Measurements from ENCODE around the gene FNDC5. TPM values are rescaled to one million over a fixed set of nuclear protein-coding genes. Genes with fewer than 3 reads are reported as not detected.

FNDC5 gene
- total and polyA plus RNA-seq, 2 of the 13 experiments (the other 11 are each of a cell fraction or from before 2014, with no cell fraction given) = 1.4 to 3.1 TPM

DNA sequence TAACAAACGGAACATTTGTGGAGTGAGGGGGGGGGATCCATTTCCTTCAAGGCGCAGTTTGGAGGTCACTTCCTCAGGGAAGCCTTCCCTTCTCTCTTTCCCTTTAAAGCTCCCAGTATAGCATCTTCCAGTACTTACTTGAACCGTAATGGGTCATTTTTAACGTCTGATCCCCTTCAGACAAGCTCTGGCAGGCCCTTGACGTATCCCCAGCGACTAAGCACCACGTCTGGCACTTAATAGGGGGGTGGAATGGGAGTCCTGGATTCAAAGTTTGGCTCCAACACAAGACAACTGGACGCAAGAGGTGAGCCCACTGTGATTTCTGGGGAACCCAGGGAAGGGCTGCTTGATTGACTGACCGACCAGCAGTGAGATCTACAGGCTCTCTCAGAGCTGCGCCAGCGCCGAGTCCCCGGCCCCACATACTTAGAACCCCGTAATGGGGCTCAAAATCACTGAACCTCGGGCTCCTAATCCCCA is 54.0 kb downstream of the FNDC5 start (continued):
- TF ChIP-seq, protein P1, sequence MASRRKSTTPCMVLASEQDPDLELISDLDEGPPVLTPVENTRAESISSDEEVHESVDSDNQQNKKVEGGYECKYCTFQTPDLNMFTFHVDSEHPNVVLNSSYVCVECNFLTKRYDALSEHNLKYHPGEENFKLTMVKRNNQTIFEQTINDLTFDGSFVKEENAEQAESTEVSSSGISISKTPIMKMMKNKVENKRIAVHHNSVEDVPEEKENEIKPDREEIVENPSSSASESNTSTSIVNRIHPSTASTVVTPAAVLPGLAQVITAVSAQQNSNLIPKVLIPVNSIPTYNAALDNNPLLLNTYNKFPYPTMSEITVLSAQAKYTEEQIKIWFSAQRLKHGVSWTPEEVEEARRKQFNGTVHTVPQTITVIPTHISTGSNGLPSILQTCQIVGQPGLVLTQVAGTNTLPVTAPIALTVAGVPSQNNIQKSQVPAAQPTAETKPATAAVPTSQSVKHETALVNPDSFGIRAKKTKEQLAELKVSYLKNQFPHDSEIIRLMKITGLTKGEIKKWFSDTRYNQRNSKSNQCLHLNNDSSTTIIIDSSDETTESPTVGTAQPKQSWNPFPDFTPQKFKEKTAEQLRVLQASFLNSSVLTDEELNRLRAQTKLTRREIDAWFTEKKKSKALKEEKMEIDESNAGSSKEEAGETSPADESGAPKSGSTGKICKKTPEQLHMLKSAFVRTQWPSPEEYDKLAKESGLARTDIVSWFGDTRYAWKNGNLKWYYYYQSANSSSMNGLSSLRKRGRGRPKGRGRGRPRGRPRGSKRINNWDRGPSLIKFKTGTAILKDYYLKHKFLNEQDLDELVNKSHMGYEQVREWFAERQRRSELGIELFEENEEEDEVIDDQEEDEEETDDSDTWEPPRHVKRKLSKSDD (CRISPR knock-in tag; IDR thresholded peaks at IDR 0.05; ENCODE audit: low read depth) = no peak
- TF ChIP-seq MTA1 (CRISPR knock-in tag; IDR thresholded peaks at IDR 0.05; ENCODE audit: borderline replicate concordance) = no peak
- no peak for TF ChIP-seq HDAC6 (IDR thresholded peaks at IDR 0.05; ENCODE audit: low read depth, low read length)
- 0 out of 2 replicates have a peak, but pooled peaks have one; percentile 46 for TF ChIP-seq ZNF558 (CRISPR knock-in tag; IDR thresholded peaks at IDR 0.05; ENCODE audit: borderline replicate concordance)
- TF ChIP-seq ZEB1 (IDR thresholded peaks at IDR 0.05; ENCODE audit: insufficient replicate concordance, low read depth) = no peak
- TF ChIP-seq, protein P2, sequence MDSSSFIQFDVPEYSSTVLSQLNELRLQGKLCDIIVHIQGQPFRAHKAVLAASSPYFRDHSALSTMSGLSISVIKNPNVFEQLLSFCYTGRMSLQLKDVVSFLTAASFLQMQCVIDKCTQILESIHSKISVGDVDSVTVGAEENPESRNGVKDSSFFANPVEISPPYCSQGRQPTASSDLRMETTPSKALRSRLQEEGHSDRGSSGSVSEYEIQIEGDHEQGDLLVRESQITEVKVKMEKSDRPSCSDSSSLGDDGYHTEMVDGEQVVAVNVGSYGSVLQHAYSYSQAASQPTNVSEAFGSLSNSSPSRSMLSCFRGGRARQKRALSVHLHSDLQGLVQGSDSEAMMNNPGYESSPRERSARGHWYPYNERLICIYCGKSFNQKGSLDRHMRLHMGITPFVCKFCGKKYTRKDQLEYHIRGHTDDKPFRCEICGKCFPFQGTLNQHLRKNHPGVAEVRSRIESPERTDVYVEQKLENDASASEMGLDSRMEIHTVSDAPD (CRISPR knock-in tag; IDR thresholded peaks at IDR 0.05) = no peak
- TF ChIP-seq, protein P3, sequence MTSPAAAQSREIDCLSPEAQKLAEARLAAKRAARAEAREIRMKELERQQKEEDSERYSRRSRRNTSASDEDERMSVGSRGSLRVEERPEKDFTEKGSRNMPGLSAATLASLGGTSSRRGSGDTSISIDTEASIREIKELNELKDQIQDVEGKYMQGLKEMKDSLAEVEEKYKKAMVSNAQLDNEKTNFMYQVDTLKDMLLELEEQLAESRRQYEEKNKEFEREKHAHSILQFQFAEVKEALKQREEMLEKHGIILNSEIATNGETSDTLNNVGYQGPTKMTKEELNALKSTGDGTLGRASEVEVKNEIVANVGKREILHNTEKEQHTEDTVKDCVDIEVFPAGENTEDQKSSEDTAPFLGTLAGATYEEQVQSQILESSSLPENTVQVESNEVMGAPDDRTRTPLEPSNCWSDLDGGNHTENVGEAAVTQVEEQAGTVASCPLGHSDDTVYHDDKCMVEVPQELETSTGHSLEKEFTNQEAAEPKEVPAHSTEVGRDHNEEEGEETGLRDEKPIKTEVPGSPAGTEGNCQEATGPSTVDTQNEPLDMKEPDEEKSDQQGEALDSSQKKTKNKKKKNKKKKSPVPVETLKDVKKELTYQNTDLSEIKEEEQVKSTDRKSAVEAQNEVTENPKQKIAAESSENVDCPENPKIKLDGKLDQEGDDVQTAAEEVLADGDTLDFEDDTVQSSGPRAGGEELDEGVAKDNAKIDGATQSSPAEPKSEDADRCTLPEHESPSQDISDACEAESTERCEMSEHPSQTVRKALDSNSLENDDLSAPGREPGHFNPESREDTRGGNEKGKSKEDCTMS (CRISPR knock-in tag; conservative IDR thresholded peaks at IDR 0.05) = no peak
- no peak for TF ChIP-seq ATF7 (IDR thresholded peaks at IDR 0.05)
- TF ChIP-seq ATF7 (CRISPR knock-in tag; IDR thresholded peaks at IDR 0.05) = no peak
- TF ChIP-seq, protein P4, sequence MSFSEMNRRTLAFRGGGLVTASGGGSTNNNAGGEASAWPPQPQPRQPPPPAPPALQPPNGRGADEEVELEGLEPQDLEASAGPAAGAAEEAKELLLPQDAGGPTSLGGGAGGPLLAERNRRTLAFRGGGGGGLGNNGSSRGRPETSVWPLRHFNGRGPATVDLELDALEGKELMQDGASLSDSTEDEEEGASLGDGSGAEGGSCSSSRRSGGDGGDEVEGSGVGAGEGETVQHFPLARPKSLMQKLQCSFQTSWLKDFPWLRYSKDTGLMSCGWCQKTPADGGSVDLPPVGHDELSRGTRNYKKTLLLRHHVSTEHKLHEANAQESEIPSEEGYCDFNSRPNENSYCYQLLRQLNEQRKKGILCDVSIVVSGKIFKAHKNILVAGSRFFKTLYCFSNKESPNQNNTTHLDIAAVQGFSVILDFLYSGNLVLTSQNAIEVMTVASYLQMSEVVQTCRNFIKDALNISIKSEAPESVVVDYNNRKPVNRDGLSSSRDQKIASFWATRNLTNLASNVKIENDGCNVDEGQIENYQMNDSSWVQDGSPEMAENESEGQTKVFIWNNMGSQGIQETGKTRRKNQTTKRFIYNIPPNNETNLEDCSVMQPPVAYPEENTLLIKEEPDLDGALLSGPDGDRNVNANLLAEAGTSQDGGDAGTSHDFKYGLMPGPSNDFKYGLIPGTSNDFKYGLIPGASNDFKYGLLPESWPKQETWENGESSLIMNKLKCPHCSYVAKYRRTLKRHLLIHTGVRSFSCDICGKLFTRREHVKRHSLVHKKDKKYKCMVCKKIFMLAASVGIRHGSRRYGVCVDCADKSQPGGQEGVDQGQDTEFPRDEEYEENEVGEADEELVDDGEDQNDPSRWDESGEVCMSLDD (CRISPR knock-in tag; IDR thresholded peaks at IDR 0.05; ENCODE audit: borderline replicate concordance) = no peak
- no peak; the same call in 1 of the 2 replicates for TF ChIP-seq ZNF776 (CRISPR knock-in tag; IDR thresholded peaks at IDR 0.05)
- TF ChIP-seq, protein P5, sequence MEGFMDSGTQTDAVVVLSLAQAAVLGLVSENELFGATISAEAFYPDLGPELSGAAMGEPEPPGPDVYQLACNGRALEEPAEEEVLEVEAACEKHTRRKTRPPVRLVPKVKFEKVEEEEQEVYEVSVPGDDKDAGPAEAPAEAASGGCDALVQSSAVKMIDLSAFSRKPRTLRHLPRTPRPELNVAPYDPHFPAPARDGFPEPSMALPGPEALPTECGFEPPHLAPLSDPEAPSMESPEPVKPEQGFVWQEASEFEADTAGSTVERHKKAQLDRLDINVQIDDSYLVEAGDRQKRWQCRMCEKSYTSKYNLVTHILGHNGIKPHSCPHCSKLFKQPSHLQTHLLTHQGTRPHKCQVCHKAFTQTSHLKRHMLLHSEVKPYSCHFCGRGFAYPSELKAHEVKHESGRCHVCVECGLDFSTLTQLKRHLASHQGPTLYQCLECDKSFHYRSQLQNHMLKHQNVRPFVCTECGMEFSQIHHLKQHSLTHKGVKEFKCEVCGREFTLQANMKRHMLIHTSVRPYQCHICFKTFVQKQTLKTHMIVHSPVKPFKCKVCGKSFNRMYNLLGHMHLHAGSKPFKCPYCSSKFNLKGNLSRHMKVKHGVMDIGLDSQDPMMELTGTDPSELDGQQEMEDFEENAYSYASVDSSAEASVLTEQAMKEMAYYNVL (CRISPR knock-in tag; IDR thresholded peaks at IDR 0.05; ENCODE audit: borderline replicate concordance) = 0 out of 2 replicates have a peak, but pooled peaks have one; percentile 7
- TF ChIP-seq ZNF737 (CRISPR knock-in tag; IDR thresholded peaks at IDR 0.05; ENCODE audit: borderline replicate concordance) = 0 out of 2 replicates have a peak, but pooled peaks have one; percentile 60
- no peak for TF ChIP-seq ZNF792 (CRISPR knock-in tag; IDR thresholded peaks at IDR 0.05)
- no peak for TF ChIP-seq HNF4G (IDR thresholded peaks at IDR 0.05; ENCODE audit: borderline replicate concordance, low read depth, low read length)
- no peak for TF ChIP-seq HNF4G (CRISPR knock-in tag; IDR thresholded peaks at IDR 0.05; ENCODE audit: borderline replicate concordance, low read depth)
- TF ChIP-seq TGIF2 (CRISPR knock-in tag; IDR thresholded peaks at IDR 0.05) = no peak
